Stomach smooth muscle (tissue), 2 donors: ENCODE measurements around the gene REC114.

ENCODE experiments used
- H3K27ac ChIP-seq: one replicate; pipeline ENCODE4 v1.7.0; 2013; ENCODE audit warnings: mild to moderate bottlenecking, low read length, inconsistent platforms
- H3K27me3 ChIP-seq, 2 donors: one replicate each; pipeline ENCODE4 v1.7.0; 2013; ENCODE audit warnings: low read length in 2 of 2; ENCODE audit not compliant: insufficient read depth in 2 of 2, control insufficient read depth in 1 of 2
- H3K36me3 ChIP-seq, 2 donors: one replicate each; pipeline ENCODE4 v1.7.0; 2013; ENCODE audit warnings: low read length in 2 of 2; ENCODE audit not compliant: control insufficient read depth in 2 of 2, insufficient read depth in 2 of 2
- H3K4me1 ChIP-seq: one replicate; pipeline ENCODE4 v1.7.0; 2013; ENCODE audit warnings: low read length; ENCODE audit not compliant: control insufficient read depth, insufficient read depth
- H3K4me3 ChIP-seq, 2 donors: one replicate each; pipeline ENCODE4 v1.7.0; 2013; ENCODE audit warnings: low read length in 2 of 2
- H3K9ac ChIP-seq, 2 donors: one replicate each; pipeline ENCODE4 v1.7.0; 2013; ENCODE audit warnings: low read length in 2 of 2, mild to moderate bottlenecking in 1 of 2
- H3K9me3 ChIP-seq, 2 donors: one replicate each; pipeline ENCODE4 v1.7.0; 2013; ENCODE audit warnings: low read length in 2 of 2; ENCODE audit not compliant: control insufficient read depth in 2 of 2
- donor health status: healthy.
- donor health status: Pancreatic carcinoma.

REC114 gene

DNA sequence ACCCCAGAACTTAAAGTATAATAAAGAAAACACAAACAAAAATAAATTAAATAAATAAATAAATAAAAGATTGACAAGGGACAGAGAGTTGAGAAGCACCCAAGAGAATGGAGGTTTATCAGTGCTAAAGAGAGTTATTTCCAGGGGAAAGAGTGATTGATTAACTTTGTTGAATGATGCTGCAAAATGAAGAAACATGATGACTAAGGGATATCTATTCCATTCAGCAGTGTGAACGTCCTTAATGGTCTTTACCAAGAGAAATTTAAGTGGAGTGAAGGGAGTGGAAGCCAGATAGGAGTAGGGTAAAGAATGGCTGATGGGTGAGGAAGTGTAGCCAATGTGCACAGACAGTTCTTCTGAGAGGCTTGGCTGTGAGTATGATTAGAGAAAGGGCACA lies 11.1 kb downstream of the REC114 start:
- H3K27ac ChIP-seq, result no peak overlapping the region
- no peaks in the 10 kb centered on the region for H3K4me1 ChIP-seq
- H3K4me3 ChIP-seq, result no peak overlapping the region
- no peaks in the 10 kb centered on the region for H3K36me3 ChIP-seq
- no peak overlapping the region for H3K9ac ChIP-seq
- no peaks in the 10 kb centered on the region for H3K27me3 ChIP-seq
- no peaks in the 10 kb centered on the region for H3K9me3 ChIP-seq

DNA sequence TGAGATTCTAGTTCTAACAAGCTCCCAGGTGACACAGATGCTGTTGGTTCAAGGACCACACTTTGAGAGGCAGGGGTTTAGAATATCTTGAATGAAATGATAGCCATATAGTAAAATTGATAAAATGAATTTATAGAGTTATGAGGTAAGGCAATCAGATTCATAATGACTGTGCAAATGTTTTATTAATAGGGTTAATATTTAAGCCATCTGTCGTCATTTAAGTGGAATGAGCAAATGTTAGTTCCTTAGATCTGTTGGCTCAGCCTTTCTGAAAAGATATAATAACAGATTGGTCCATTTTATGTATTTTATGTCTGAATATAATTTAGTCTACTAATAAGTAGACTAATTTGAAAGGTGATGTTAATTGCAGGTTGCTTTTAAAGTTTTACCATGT lies 12.9 kb downstream of the REC114 start:
- H3K27me3 ChIP-seq, result no peaks in the 10 kb centered on the region
- H3K9ac ChIP-seq, result no peak overlapping the region
- no peak overlapping the region for H3K27ac ChIP-seq
- no peaks in the 10 kb centered on the region for H3K9me3 ChIP-seq
- H3K36me3 ChIP-seq, result no peaks in the 10 kb centered on the region
- H3K4me3 ChIP-seq, result no peak overlapping the region
- no peaks in the 10 kb centered on the region for H3K4me1 ChIP-seq

- Histone ChIP-seq H3K9ac (no peak overlapping the region), H3K27me3 (no peaks in the 10 kb centered on the region), H3K9me3 (no peaks in the 10 kb centered on the region), H3K27ac (no peak overlapping the region), H3K36me3 (no peaks in the 10 kb centered on the region), H3K4me1 (no peaks in the 10 kb centered on the region), H3K4me3 (no peak overlapping the region)
These were observed 14.4 kb downstream of the REC114 start for GRCh38 chr15:73457334-73457733.

DNA sequence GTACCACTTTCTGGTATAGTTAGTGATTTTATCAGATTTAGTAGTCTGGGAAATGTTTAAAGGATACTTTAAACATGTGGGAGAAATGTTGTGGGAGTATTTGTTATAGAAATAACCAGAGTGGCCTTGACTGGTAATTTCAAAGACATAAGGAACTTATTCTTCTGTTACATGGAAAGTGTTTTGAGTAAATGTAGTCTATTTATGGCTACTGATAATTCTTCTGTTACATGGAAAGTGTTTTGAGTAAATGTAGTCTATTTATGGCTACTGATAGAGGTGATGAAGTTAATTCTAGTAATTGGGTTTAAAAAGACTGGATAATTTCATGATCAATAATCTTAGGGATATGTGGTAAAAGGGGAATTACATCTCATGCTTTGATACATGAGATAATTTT lies 17.7 kb downstream of the REC114 start:
- no peaks in the 10 kb centered on the region for H3K9me3 ChIP-seq
- H3K4me1 ChIP-seq, result no peaks in the 10 kb centered on the region
- no peak overlapping the region for H3K9ac ChIP-seq
- H3K4me3 ChIP-seq, result no peak overlapping the region
- no peak overlapping the region for H3K27ac ChIP-seq
- H3K27me3 ChIP-seq, result no peaks in the 10 kb centered on the region
- H3K36me3 ChIP-seq, result no peaks in the 10 kb centered on the region

- no peak overlapping the region for H3K27ac ChIP-seq
- no peaks in the 10 kb centered on the region for H3K27me3 ChIP-seq
- H3K9ac ChIP-seq, result no peak overlapping the region
- H3K4me3 ChIP-seq, result no peak overlapping the region
- no peaks in the 10 kb centered on the region for H3K9me3 ChIP-seq
- H3K4me1 ChIP-seq, result no peaks in the 10 kb centered on the region
- H3K36me3 ChIP-seq, result no peaks in the 10 kb centered on the region
These were observed 21.6 kb downstream of the REC114 start for GRCh38 chr15:73464602-73465001.

DNA sequence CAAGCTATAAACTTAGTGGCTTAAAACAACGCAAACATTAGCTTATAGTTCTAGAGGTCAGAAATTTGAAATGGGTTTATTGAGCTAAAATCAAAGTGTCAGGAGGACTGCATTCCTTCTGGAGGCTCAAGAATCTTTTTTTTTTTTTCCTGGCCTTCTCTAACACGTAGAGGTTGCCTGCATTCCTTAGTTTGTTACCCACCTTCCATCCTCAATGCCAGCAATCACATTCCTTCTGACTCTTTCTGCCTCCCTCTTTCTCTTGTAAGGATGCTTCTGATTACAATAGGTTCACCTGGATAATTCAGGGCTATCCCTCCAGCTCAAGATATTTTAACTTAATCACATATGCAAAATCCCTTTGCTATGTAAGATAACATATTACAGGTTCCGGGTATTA lies 24.8 kb downstream of the REC114 start:
- no peak overlapping the region for H3K4me3 ChIP-seq
- no peak overlapping the region for H3K9ac ChIP-seq
- no peaks in the 10 kb centered on the region for H3K4me1 ChIP-seq
- H3K36me3 ChIP-seq, result no peaks in the 10 kb centered on the region
- peaks cover 0 to 2% of the 10 kb centered on the region in 2 donors for H3K27me3 ChIP-seq
- no peak overlapping the region for H3K27ac ChIP-seq
- H3K9me3 ChIP-seq, result no peaks in the 10 kb centered on the region

DNA sequence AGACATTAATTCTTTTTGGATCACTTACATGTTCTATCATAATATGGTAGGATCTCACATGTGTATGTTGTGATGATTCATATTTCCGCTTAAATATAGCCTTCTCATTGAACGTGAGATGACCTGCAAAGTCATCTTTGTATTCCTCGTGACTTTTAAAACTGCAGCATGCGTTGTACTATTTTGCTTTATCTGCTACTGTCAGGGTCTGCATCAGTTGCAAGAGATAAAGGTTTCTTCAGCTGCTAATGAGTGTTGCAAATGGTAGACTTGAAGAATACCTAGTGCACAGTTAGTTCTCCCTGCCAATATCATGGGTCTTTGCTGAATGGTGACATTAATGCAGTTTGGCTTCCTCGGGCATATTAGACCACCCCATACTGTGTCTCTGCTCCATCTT lies 31.8 kb downstream of the REC114 start:
- Histone ChIP-seq H3K27me3 (peaks cover 0 to 2% of the 10 kb centered on the region in 2 donors), H3K9me3 (peaks cover 0 to 3% of the 10 kb centered on the region in 2 donors), H3K27ac (no peak overlapping the region), H3K4me3 (no peak overlapping the region), H3K36me3 (no peaks in the 10 kb centered on the region), H3K9ac (no peak overlapping the region), H3K4me1 (no peaks in the 10 kb centered on the region)

DNA sequence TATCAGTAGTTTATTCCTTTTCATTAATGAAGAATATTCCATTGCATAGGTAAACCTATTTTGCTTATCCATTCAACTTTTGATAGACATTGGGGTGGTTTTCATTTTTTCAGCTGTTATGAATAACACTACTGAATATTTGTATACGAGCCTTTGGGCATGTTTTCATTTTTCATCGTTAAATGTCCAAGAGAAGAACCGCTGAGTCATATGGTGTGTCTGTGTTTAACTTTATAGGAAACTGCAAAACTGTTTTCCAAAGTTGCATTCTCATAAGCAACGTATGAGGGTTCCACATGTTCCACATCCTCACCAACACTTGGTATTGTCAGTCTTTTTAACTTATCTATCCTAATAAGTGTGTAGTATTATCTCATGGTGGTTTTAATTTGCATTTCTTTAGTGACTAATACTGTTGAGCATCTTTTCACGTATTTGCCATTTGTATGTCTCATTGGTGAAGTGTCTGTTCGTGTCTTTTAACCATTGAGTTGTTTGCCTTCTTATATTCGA lies 33.8 kb downstream of the REC114 start:
- Histone ChIP-seq H3K9me3 (peaks cover 0 to 3% of the 10 kb centered on the region in 2 donors), H3K4me1 (no peaks in the 10 kb centered on the region), H3K27me3 (no peaks in the 10 kb centered on the region), H3K9ac (no peak overlapping the region), H3K27ac (no peak overlapping the region), H3K4me3 (no peak overlapping the region), H3K36me3 (no peaks in the 10 kb centered on the region)

- no peaks in the 10 kb centered on the region for H3K27me3 ChIP-seq
These were observed 37.1 kb downstream of the REC114 start for GRCh38 chr15:73480050-73480449.

GRCh38 chr15:73482166-73482565 lies 39.2 kb downstream of the REC114 start:
- Histone ChIP-seq H3K36me3 (no peaks in the 10 kb centered on the region), H3K9ac (no peak overlapping the region), H3K4me3 (no peak overlapping the region), H3K9me3 (no peaks in the 10 kb centered on the region), H3K4me1 (no peaks in the 10 kb centered on the region), H3K27ac (no peak overlapping the region), H3K27me3 (no peaks in the 10 kb centered on the region)

More at GRCh38 chr15:73480050-73480449, 37.1 kb downstream of the REC114 start:
- Histone ChIP-seq H3K27ac (no peak overlapping the region), H3K4me1 (no peaks in the 10 kb centered on the region), H3K9ac (no peak overlapping the region), H3K36me3 (no peaks in the 10 kb centered on the region), H3K4me3 (no peak overlapping the region), H3K9me3 (peaks cover 0 to 3% of the 10 kb centered on the region in 2 donors)

DNA sequence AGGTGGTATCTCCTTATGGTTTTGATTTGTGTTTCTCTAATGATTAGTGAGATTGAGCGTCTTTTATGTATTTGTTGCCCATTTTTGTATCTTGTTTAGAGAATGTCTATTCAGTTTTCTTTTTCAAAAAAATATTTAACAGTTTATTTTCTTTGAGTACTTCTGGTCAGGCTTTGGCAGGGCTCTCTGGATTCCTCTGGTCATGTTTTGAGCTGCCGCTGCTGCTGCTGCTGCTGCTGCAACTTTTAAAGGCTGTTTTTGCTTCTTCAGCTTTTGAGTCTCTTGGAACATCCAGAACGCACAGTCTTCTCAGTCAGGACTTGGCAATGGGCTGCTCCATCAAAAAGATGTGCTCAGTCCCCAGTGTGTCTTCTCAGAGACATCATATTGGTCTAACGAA lies 40.1 kb downstream of the REC114 start:
- Histone ChIP-seq H3K27me3 (no peaks in the 10 kb centered on the region), H3K4me1 (no peaks in the 10 kb centered on the region), H3K9me3 (no peaks in the 10 kb centered on the region), H3K9ac (no peak overlapping the region), H3K4me3 (no peak overlapping the region), H3K36me3 (no peaks in the 10 kb centered on the region), H3K27ac (no peak overlapping the region)
